ENCODE data around the gene IL34.

The IL34 gene

GRCh38 chr16:70647441-70648359 lies 1.3 kb downstream of the IL34 start:
- no peak overlapping the region for H3K4me3 ChIP-seq (ENCODE audit: low read depth, low read length)
- no peak for TF ChIP-seq CTCF (IDR thresholded peaks at IDR 0.05; ENCODE audit: low read depth, low read length)

DNA sequence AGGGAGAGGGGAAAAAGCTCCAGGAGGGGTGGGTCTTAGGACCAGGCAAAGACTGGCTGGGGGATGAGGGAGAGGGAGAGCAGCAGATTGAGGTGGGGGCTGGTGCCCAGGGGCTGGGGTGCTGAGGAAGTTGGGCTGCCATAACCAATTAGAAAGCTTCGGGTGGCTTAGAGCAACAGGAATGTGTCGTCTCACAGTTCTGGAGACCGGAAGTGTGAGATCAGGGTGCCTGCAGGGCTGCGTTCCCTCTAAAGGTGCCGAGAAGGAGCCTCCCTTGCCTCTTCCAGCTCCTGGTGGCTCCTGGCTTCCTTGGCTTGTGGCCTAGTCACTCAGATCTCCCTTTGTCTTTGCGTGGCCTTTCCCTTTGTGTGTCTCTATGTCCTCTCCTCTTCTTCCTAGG lies 2.2 kb downstream of the IL34 start:
- no peak for TF ChIP-seq CTCF (IDR thresholded peaks at IDR 0.05; ENCODE audit: low read depth, low read length)
- H3K4me3 ChIP-seq (ENCODE audit: low read depth, low read length) = no peak overlapping the region

DNA sequence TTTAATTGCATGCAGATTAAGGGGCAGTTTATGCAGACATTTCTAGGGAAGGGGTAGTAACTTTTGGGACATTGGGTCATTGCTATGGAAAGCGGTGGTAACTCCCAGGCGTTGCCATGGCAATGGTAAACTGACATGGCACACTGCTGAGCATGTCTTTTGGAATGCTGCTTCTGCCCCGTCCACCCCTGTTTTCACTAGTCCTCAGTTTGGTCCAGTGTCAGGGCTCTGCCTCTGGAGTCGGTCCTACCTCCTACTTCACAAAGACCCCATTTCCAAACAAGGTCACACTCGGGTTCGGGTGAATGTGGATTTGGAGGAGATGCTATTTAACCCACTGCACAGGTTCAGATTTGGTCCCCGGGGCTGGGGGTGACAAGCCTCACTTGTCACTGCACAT lies 2.9 kb downstream of the IL34 start:
- TF ChIP-seq CTCF (IDR thresholded peaks at IDR 0.05; ENCODE audit: low read depth, low read length) = no peak
- no peak overlapping the region for H3K4me3 ChIP-seq (ENCODE audit: low read depth, low read length)

- H3K4me3 ChIP-seq (ENCODE audit: low read depth, low read length) = no peak overlapping the region
- no peak for TF ChIP-seq CTCF (IDR thresholded peaks at IDR 0.05; ENCODE audit: low read depth, low read length)
These were observed 3.9 kb downstream of the IL34 start for GRCh38 chr16:70650216-70650615.

DNA sequence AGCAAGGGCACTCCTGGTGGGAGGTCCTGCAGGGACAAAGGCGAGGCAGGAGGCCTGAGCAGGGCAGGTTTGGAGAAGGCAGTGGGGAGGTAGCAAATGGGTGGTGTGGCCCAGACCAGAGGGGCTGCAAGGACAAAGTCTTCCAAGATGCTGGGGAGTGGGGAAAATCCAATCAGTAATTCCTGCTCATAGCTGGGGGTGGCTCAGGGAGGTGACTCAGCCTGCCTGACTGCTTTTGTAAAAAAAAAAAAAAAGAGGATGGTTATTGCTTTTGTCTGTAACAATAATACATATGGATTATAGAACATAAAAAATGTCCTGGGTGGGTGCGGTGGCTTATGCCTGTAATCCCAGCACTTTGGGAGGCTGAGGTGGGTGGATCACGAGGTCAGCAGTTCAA lies 5.2 kb downstream of the IL34 start:
- TF ChIP-seq CTCF (IDR thresholded peaks at IDR 0.05; ENCODE audit: low read depth, low read length) = no peak
- H3K4me3 ChIP-seq (ENCODE audit: low read depth, low read length) = no peak overlapping the region

GRCh38 chr16:70652322-70652721 lies 6.0 kb downstream of the IL34 start:
- no peak for TF ChIP-seq CTCF (IDR thresholded peaks at IDR 0.05; ENCODE audit: low read depth, low read length)
- H3K4me3 ChIP-seq (ENCODE audit: low read depth, low read length) = no peak overlapping the region

DNA sequence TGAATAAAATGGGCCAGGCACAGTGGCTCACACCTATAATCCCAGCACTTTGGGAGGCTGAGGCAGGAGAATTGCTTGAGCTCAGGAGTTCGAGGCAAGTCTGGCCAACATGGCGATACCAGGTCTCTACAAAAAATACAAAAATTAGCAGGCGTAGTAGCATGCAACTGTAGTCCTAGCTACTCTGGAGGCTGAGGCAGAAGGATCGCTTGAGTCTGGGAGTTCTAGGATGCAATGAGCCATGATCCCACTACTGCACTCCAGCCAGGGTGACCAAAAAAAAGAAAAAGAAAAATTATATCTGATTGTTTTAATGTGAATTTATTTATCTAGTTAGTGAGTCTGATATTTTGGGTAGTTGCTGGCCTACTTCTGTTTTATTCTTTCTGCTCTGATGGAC lies 7.0 kb downstream of the IL34 start:
- no peak overlapping the region for H3K4me3 ChIP-seq (ENCODE audit: low read depth, low read length)
- TF ChIP-seq CTCF (IDR thresholded peaks at IDR 0.05; ENCODE audit: low read depth, low read length) = no peak

Measured in WI38 (cell line).